Measurements from ENCODE around the gene MAPK13.

GRCh38 chr6:36120018-36120417 lies 10.3 kb upstream of the MAPK13 start:
- TF ChIP-seq POLR2A (IDR thresholded peaks at IDR 0.05) = no peak
- no peak for TF ChIP-seq CTCF (IDR thresholded peaks at IDR 0.05)

Data from esophagus squamous epithelium (tissue), 4 donors.